Activated CD8-positive, alpha-beta memory T cell treated with anti-CD3 and anti-CD28 coated beads for 24 hours (primary cell): ENCODE data around the gene FGF14.

ENCODE experiments used
- DNase-seq: peaks from one replicate; pipeline ENCODE4 v3.0.0-alpha.2; 2020

Gene FGF14

GRCh38 chr13:101752432-101752831 lies 649.4 kb downstream of the FGF14 start:
- DNase-seq = no peak

GRCh38 chr13:101751488-101751887 lies 650.4 kb downstream of the FGF14 start:
- no peak for DNase-seq

GRCh38 chr13:101749584-101749983 lies 652.3 kb downstream of the FGF14 start:
- DNase-seq = no peak

- no peak for DNase-seq
Observed at GRCh38 chr13:101747039-101747438, 654.8 kb downstream of the FGF14 start.

- no peak for DNase-seq
Observed at GRCh38 chr13:101746513-101746912, 655.3 kb downstream of the FGF14 start.

GRCh38 chr13:101739382-101740178 lies 662.3 kb downstream of the FGF14 start:
- no peak for DNase-seq

GRCh38 chr13:101738336-101738735 lies 663.5 kb downstream of the FGF14 start:
- no peak for DNase-seq

- no peak for DNase-seq
Observed at GRCh38 chr13:101736566-101736965, 665.3 kb downstream of the FGF14 start.

- no peak for DNase-seq
Observed at GRCh38 chr13:101730420-101731000, 671.3 kb downstream of the FGF14 start.

- DNase-seq = no peak
Observed at GRCh38 chr13:101728615-101729014, 673.2 kb downstream of the FGF14 start.

GRCh38 chr13:101728021-101728420 lies 673.8 kb downstream of the FGF14 start:
- DNase-seq = no peak

GRCh38 chr13:101727118-101727517 lies 674.7 kb downstream of the FGF14 start:
- no peak for DNase-seq

GRCh38 chr13:101726681-101727080 lies 675.2 kb downstream of the FGF14 start:
- DNase-seq = no peak

GRCh38 chr13:101718496-101718895 lies 683.4 kb downstream of the FGF14 start:
- DNase-seq = no peak

- DNase-seq = no peak
Observed at GRCh38 chr13:101717353-101717752, 684.5 kb downstream of the FGF14 start.

GRCh38 chr13:101714195-101714594 lies 687.7 kb downstream of the FGF14 start:
- no peak for DNase-seq

- DNase-seq = no peak
Observed at GRCh38 chr13:101712026-101712348, 689.9 kb downstream of the FGF14 start.

GRCh38 chr13:101711307-101712025 lies 690.4 kb downstream of the FGF14 start:
- DNase-seq = no peak

GRCh38 chr13:101709952-101710351 lies 691.9 kb downstream of the FGF14 start:
- DNase-seq = no peak

GRCh38 chr13:101708115-101708514 lies 693.7 kb downstream of the FGF14 start:
- no peak for DNase-seq

GRCh38 chr13:101707659-101708058 lies 694.2 kb downstream of the FGF14 start:
- no peak for DNase-seq

GRCh38 chr13:101706651-101707050 lies 695.2 kb downstream of the FGF14 start:
- DNase-seq = no peak

GRCh38 chr13:101703838-101704237 lies 698.0 kb downstream of the FGF14 start:
- no peak for DNase-seq

- DNase-seq = no peak
Observed at GRCh38 chr13:101703081-101703480, 698.8 kb downstream of the FGF14 start.
